Measurements from ENCODE around the gene ACRV1. TPM values are rescaled to one million over a fixed set of nuclear protein-coding genes. Genes with fewer than 3 reads are reported as not detected.

ACRV1 gene
- total RNA-seq, 1 donor from 2014 or later: not detected

DNA sequence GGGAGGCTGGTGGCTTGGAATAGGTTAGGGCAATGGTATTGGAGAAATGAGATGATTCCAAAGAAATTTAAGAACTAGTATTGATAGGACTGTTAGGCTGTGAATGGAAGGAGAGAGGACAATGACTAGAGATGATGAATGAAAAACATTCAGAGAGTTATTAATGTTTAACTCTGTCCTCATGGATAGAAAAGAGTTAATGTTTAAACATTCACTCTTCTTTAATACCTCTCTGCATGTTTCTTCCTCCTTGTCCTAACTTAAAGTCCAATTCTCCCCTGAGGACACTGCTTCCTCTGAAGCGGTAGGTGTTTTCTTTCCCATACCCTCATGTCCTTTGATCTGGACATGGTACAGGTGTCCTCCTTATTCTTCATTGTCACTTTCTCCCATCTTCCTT, 42.3 kb downstream of the ACRV1 start:
- no peaks in the 10 kb centered on the region for H3K36me3 Mint-ChIP-seq (ENCODE audit: low read depth)
- CTCF ChIA-PET: no interaction called here
- no peak overlapping the region for H3K27ac Mint-ChIP-seq
- H3K27me3 Mint-ChIP-seq: no peaks in the 10 kb centered on the region
- ATAC-seq (ENCODE audit: low read depth): no peak
- no peaks in the 10 kb centered on the region for H3K4me1 Mint-ChIP-seq
- no peaks in the 10 kb centered on the region for H3K9me3 Mint-ChIP-seq
- TF ChIP-seq, protein P1, sequence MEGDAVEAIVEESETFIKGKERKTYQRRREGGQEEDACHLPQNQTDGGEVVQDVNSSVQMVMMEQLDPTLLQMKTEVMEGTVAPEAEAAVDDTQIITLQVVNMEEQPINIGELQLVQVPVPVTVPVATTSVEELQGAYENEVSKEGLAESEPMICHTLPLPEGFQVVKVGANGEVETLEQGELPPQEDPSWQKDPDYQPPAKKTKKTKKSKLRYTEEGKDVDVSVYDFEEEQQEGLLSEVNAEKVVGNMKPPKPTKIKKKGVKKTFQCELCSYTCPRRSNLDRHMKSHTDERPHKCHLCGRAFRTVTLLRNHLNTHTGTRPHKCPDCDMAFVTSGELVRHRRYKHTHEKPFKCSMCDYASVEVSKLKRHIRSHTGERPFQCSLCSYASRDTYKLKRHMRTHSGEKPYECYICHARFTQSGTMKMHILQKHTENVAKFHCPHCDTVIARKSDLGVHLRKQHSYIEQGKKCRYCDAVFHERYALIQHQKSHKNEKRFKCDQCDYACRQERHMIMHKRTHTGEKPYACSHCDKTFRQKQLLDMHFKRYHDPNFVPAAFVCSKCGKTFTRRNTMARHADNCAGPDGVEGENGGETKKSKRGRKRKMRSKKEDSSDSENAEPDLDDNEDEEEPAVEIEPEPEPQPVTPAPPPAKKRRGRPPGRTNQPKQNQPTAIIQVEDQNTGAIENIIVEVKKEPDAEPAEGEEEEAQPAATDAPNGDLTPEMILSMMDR (IDR thresholded peaks at IDR 0.05): no peak
- intact Hi-C loops (cut with micrococcal nuclease): no loop called here
- H3K4me3 Mint-ChIP-seq: no peak overlapping the region
- POLR2A ChIA-PET: no interaction called here
- no peak for DNase-seq

DNA sequence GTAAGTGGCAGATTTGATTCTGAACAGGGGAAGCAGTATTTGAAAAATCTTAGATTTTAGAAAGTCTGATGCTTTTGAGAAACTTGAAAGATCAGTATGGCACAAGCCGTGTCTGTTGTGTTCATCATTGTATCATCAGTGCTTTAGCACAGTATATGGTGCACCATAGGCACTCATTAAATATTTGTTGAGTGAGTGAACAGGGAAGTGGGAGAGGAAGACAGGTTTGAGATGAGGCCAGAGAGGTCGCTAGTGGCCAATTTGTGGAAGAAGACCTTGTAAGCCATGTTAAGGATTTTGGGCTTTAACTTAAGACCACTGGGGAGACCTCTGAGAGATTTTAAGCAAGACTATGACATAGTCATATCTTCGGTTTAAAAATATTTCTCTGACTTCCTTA, 42.8 kb downstream of the ACRV1 start:
- intact Hi-C loops (cut with micrococcal nuclease): no loop called here
- ChIA-PET CTCF (no interaction called here), POLR2A (interaction anchor here (0.8 kb wide), 1 partner anchor 249 kb away, joined by 3 read pairs; no protein-coding TSS in a partner anchor)
- no peaks in the 10 kb centered on the region for H3K27me3 Mint-ChIP-seq
- H3K36me3 Mint-ChIP-seq (ENCODE audit: low read depth): no peaks in the 10 kb centered on the region
- TF ChIP-seq, protein P1 (IDR thresholded peaks at IDR 0.05): no peak
- DNase-seq: no peak
- H3K27ac Mint-ChIP-seq: no peak overlapping the region
- no peaks in the 10 kb centered on the region for H3K4me1 Mint-ChIP-seq
- no peaks in the 10 kb centered on the region for H3K9me3 Mint-ChIP-seq
- no peak for ATAC-seq (ENCODE audit: low read depth)
- no peak overlapping the region for H3K4me3 Mint-ChIP-seq

DNA sequence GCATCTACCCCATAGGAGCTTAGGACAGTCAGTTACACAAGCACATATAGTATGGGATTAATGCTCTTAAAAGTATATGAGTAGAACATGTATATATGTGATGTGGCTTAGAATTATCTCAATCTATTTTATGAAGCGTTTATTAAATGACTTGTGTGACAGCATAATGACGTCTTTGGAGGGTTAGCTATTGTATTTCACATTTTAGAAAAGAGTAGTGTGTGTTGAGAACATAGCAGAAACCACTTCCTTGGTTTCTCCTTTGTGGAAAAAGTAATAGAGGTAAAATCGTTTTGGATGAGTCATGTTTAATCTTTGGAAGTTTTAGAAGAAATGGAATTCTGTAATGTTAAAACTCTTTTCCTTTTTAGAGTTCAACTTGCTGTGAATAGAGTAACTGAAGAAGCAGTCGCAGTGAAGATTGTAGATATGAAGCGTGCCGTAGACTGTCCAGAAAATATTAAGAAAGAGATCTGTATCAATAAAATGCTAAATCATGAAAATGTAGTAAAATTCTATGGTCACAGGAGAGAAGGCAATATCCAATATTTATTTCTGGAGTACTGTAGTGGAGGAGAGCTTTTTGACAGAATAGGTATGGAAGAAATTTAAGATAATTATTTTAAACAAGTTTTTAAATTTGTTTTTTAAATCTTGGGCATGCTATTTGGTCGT, 53.3 kb downstream of the ACRV1 start:
- ATAC-seq (ENCODE audit: low read depth): no peak
- POLR2A ChIA-PET: interaction anchor here (3.0 kb wide), 1 partner anchor 35 kb away, joined by 49 read pairs; the partner anchor contains the start of gene STT3A
- no peak for DNase-seq
- no peaks in the 10 kb centered on the region for H3K27me3 Mint-ChIP-seq
- CTCF ChIA-PET: interaction anchor here (1.2 kb wide), 1 partner anchor 260 kb away, joined by 3 read pairs; the partner anchor contains the start of gene HYLS1
- peaks cover 20% of the 10 kb centered on the region for H3K4me1 Mint-ChIP-seq
- TF ChIP-seq, protein P1 (IDR thresholded peaks at IDR 0.05): no peak
- H3K9me3 Mint-ChIP-seq: no peaks in the 10 kb centered on the region
- intact Hi-C loops (cut with micrococcal nuclease): loop anchor here (5.0 to 10.0 kb wide), 2 partner anchors 435 to 587 kb away; partner anchors contain the start of genes CDON, FAM118B and RPUSD4
- peaks cover 6% of the 10 kb centered on the region for H3K36me3 Mint-ChIP-seq (ENCODE audit: low read depth)
- no peak overlapping the region for H3K27ac Mint-ChIP-seq
- peak overlapping the region; percentile 91 for H3K4me3 Mint-ChIP-seq

DNA sequence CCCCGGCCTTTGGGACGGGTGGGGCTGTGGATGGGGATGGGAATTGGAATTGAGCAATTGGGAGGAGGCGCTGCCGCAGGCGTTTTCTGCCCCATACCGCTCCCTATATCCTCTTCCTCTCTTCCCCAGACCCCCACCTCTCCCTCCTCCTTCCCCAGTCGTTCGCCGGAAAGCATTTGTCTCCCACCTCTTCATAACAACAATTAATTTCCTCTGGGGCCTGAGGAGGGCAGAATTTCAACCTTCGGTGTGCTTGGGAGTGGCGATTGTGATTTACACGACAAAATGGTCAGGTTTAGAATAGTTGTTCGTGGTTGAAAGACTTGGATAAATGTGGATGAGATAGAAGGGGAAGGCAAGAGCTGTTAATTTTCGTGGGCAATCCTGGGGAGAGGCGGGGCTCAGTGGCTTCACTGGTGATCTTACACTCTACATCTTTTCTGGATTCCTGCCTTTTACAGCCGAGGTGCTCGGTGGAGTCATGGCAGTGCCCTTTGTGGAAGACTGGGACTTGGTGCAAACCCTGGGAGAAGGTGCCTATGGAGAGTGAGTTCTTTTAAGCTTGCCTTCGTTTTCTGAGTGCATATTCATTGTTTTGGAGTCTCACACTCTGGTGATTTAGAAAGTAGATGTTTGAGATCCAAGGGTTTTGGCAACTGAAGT, 54.2 kb downstream of the ACRV1 start:
- Mint-ChIP-seq H3K4me3 (peak overlapping the region; percentile 91), H3K36me3 (ENCODE audit: low read depth) (peaks cover 15% of the 10 kb centered on the region), H3K27ac (peak overlapping the region; percentile 98), H3K27me3 (no peaks in the 10 kb centered on the region), H3K9me3 (no peaks in the 10 kb centered on the region), H3K4me1 (peaks cover 20% of the 10 kb centered on the region)
- ATAC-seq (ENCODE audit: low read depth) (peak; percentile 17), DNase-seq (no peak)
- CTCF ChIA-PET: interaction anchor here (1.2 kb wide), 1 partner anchor 261 kb away, joined by 3 read pairs; the partner anchor contains the start of gene HYLS1
- TF ChIP-seq, protein P1 (IDR thresholded peaks at IDR 0.05): no peak
- intact Hi-C loops (cut with micrococcal nuclease): loop anchor here (5.0 to 10.0 kb wide), 2 partner anchors 436 to 588 kb away; partner anchors contain the start of genes CDON, FAM118B and RPUSD4
- POLR2A ChIA-PET: interaction anchor here (0.9 to 3.0 kb wide), 4 partner anchors 18 to 642 kb away, joined by 3 to 49 read pairs (median 10); partner anchors contain the start of genes FOXRED1, HYLS1, SRPRA and STT3A
